SK-N-DZ (cell line): ENCODE results near the gene WWOX.
"Not testable (repeated sequence)": the region's sequence is repeated elsewhere in the genome, so short reads cannot be mapped to it uniquely, and the experiment has no call there.

Experiments used
- DNase-seq: peaks from one replicate; pipeline ENCODE4 v3.0.0-alpha.2; 2015; ENCODE audit warnings: low spot score

WWOX gene

DNA sequence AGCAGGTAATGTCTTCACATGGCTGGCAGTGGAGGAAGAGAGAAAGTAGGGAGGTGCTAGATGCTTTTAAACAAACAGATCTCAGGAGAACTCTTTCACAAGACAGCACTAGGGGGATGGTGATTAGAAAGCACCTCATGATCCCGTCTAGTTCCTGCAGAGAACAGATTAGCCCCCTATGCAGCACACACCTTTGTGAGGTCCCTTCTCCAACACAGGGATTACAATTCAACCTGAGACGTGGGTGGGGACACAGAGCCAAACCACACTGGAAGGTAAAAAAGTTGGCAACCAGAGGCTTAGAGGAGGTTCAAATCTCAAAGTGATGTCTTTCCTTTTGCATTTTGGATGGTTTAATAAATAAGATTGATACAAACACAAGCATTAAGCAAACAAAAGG, 394.7 kb downstream of the WWOX start:
- DNase-seq = no peak

DNA sequence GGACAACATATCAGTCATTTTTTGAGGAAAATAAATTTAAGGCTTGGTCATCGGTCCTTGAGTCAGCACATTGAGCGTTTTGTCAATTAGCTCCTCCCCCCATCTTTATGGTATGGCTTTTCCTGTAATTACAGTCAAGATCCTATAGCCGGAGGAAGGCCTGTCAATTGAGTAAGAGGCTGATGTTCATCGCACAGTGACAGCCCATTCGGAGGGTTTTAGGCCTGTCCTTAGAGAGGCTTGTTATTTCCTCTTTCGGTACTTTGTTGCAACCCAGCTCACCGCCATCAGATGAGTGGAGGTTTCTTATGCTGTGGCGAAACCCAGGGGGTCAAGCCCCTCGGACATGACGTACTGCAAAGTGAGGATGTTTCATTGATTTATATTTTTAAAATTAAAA, 395.2 kb downstream of the WWOX start:
- DNase-seq = no peak

- DNase-seq = no peak
These were observed 396.7 kb downstream of the WWOX start for GRCh38 chr16:78496189-78496588.

DNA sequence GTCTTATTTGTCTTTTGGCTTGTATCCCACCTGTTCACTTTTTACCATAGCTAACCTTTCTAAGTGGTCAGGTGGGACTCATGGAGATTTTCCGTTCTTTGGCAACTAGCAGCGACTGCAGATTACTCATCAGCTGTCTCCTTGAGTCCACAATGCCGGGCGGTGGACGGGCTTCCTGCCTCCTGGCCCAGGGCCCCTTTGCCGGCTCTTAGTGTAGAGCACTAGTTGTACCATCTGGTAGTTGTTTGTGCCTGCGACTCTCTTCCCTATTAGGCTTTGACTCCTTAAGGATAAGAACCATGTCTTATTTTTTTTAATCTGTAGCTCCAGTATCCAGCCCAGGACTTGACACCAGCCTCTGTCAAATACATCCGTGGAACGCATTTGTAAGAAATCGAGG, 399.9 kb downstream of the WWOX start:
- DNase-seq = no peak

DNA sequence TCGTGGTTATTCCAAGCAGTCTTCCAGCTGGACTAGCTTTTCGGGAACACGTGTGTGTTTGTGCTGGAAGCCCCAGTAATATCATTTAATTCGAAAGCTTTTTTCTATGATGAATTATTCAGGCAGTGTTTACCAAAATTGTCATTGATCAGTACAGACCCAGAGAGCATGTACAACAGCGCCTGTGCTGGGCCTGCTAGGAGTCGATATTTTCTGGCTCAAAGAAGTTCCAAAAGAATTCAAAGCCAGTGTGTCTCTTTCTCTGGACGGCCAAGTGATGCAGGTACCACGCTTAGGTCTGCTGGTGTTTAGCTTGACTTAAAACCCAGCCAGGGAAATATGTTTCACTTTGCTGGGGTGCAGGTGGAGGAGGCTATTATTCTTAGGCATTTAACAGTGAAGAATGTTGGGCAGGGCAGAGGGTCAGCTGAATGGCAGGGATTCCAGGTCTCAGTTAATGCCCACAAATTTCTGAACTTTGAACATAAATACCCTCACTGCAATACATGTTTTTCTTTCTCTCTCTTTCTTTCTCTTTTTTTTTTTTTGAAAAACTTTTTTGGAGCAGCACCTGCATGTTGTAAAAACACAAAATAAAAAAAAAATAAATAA, 401.3 kb downstream of the WWOX start:
- no peak for DNase-seq

DNA sequence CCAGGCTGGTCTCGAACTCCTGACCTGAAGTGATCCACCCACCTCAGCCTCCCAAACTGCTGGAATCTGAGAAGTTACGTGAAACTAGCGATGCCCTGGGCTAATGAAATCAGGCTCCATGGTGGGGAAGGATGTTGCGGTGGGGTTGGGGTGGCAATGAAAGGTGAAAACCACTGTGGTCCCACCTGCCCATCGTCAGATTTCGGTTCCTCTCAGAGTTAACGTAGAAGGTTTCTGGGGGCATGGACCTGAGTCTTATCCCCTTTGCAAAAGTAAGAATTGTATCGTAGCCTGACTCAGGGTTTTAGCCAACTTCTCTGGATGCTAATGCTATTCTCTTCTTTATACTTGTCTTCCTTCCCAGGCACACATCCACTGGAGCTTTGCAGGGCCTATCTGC, 402.3 kb downstream of the WWOX start:
- DNase-seq = no peak

DNA sequence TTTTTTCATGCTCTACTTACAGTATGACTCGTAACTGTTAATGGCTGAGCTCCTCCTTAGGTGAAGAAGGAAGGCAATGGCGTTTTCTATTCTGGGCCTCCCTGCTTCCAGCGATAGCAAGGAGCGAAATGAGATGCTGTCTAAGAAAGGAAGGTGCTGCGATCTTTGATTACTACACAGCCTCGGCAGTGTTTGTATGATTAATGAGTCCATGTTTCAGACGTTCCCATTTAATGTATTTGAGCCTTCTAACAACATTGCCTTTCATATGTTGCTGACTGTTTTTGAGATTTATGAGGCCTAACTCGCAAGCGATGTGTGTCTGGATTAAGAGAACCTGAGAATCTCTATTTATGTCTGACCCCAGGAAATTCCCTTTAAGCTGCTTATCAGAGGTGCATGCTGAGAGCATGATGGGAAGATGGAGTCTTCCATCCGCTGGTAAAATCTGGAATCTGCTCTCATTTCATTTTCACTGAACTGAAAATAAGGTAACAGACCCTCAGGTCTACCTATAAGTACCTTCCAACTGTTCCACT, 403.4 kb downstream of the WWOX start:
- DNase-seq = no peak

DNA sequence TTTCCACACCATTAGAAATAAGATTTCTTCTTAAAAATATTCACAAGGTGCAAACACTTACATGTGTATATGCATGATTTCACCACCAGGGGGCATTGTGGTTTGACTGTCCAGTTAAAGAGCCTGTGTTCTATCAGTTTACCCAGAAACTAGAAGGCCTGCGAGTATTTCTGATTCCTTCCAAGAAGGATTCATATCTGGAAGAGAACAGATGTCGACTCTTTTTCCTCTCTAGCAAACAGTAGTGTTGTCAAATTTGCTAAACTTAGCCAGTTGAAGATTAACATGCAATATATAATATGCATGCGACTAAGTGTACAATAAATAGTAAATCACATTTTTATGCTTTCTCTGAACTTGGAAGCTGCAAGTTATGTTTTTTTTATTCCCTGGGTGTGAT, 404.1 kb downstream of the WWOX start:
- DNase-seq = peak; percentile 81

- DNase-seq = no peak
These were observed 405.0 kb downstream of the WWOX start for GRCh38 chr16:78504401-78504851.

- DNase-seq = no peak
These were observed 405.6 kb downstream of the WWOX start for GRCh38 chr16:78505036-78505435.

DNA sequence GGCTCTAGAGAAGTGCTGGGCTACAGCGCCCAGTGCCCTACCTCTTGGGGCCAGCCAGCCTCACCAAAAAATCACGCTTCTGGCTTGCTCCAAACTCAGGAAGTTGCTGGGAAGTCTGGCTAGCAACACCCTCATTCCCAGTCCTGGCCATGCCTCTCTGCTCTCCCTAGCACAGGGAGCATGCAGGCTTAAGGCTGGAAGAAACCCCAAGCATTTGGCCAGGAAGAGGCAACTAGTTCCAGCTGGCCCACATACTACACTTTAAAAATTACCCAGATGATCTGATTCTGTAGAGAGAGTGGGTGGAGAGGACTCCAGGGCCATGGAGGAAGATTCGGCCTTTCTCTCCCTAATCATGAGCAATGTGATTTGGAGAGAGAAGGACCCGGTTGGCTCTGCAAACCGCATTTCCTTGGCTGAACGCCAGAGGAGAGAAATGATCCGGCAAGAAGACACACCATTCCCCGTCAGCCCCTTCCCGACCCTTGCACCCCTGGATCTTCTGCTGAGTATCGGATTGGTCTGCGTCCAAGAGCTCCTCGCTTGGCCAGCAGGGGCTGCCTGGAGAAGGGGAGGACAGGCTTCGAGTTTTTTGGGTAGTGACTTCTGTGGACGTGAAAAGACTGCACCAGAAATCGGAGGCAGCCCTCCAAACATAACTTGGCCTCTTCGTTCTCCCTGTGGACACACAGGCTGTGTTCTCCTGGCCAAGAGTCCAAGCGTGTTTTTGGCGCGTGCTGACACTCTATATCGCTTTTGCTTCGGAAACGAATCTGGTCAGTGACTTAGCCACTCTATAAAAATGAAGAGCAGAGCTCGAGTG, 406.3 kb downstream of the WWOX start:
- no peak for DNase-seq

GRCh38 chr16:78506367-78507193, 407.1 kb downstream of the WWOX start:
- no peak for DNase-seq

GRCh38 chr16:78507576-78507975, 408.1 kb downstream of the WWOX start:
- DNase-seq = no peak

GRCh38 chr16:78509965-78510364, 410.5 kb downstream of the WWOX start:
- no peak for DNase-seq

- no peak for DNase-seq
These were observed 411.0 kb downstream of the WWOX start for GRCh38 chr16:78510496-78510895.

GRCh38 chr16:78513838-78514237, 414.4 kb downstream of the WWOX start:
- DNase-seq = no peak

DNA sequence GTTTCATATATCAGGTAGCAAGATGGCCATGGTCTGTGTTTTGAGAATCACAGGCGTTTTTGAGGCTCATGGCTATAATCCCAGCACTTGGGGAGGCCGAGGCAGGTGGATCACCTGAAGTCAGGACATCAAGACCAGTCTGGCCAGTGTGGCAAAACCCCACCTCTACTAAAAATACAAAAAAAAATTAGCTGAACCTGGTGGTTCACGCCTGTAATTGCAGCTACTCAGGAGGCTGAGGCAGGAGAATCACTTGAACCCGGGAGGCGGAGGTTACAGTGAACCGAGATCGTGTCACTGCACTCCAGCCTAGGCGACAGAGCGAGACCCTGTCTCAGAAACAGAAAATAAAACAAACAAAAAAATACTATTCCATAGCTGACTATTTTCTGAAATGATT, 415.4 kb downstream of the WWOX start:
- DNase-seq = not testable (repeated sequence)

DNA sequence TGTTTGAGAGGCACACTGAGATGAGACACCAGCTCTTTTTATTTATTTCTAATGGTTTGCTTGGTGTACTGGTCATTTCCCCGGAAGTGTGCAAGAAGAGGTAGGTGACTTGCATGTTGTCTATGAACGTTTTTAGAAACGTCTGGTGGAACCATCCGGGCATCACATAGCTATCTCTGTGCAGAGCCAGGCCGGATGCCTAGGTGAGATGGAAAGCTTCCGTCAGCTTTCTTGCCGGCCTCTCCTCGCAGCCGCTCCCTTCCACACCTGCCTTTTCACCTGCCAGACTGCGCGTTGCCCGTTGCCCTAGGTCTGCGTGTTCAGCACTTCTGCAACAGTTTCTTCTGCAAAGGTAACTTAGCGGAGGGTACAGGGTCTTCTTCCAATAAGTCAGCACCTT, 416.0 kb downstream of the WWOX start:
- DNase-seq = no peak

DNA sequence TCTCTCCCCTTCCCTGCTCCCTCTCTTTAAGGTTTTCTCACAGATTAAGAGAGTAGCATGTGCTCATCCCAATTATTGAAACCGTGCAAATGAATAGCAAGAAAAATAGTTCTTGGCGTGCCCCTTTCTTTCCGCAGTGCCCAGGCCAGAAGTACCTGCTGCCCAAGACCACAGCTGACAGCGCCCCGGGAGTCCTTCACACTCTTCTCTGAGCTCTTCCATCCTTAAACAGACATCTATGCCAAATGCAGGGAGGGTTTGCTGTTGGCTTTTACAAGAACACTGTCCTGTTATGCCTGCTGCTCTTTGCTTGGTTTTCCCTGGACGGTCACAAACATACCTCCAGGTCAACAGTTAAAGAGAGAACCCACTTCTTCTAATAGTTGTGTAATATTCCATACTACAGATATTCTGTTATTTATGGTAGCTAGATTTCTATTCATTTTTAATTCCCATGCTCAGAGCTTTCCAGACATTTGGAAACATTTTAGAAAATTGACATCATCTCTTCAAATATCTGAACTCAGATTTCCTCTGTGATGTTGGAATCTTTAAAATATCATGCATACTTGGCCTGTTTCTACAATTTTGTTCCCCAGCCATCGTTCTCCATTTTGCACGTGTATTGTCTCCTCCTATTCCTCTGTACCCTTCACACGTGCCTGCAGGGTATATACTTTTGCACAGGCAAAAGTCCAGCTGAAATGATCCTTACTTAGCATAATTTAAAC, 416.7 kb downstream of the WWOX start:
- DNase-seq = no peak

- no peak for DNase-seq
These were observed 420.4 kb downstream of the WWOX start for GRCh38 chr16:78519896-78520295.

- no peak for DNase-seq
These were observed 421.0 kb downstream of the WWOX start for GRCh38 chr16:78520470-78520869.
